Activated CD4-positive, alpha-beta T cell treated with anti-CD3 and anti-CD28 coated beads, Interleukin-2, amount 10 ng/mL, durations not matched to agents 7 days and 5 days (primary cell): ENCODE measurements around the gene BNC2. TPM values are rescaled to one million over a fixed set of nuclear protein-coding genes. Genes with fewer than 3 reads are reported as not detected.

Source experiments
- CTCF ChIA-PET: fragments of 350-600 bp; sonication (Branson Sonifier 250); formaldehyde crosslinking; loops from one replicate; lab custom pipeline; 2021; ENCODE audit warnings: antibody characterized with exemption; lab: Charles Lee
- POLR2A ChIA-PET: fragments of 350-600 bp; sonication (Branson Sonifier 250); formaldehyde crosslinking; loops from one replicate; lab custom pipeline; 2021; ENCODE audit warnings: antibody characterized with exemption; lab: Charles Lee
- DNase-seq: peaks from one replicate; pipeline ENCODE4 v3.0.0-alpha.2; 2020
- H3K27ac Mint-ChIP-seq: one replicate; pipeline ENCODE4 v1.8.0; 2021; ENCODE audit warnings: mild to moderate bottlenecking, moderate library complexity, mixed read lengths
- H3K27me3 Mint-ChIP-seq: one replicate; pipeline ENCODE4 v1.8.0; 2021; ENCODE audit warnings: mixed read lengths
- H3K36me3 Mint-ChIP-seq: one replicate; pipeline ENCODE4 v1.8.0; 2021; ENCODE audit warnings: low read depth, mixed read lengths
- H3K4me1 Mint-ChIP-seq: one replicate; pipeline ENCODE4 v1.8.0; 2021; ENCODE audit warnings: mixed read lengths
- H3K4me3 Mint-ChIP-seq: one replicate; pipeline ENCODE4 v1.8.0; 2021; ENCODE audit warnings: mild to moderate bottlenecking, moderate library complexity, mixed read lengths
- H3K9me3 Mint-ChIP-seq: one replicate; pipeline ENCODE4 v1.8.0; 2021; ENCODE audit warnings: mixed read lengths
- total RNA-seq, 2 experiments: library from RNA; stranded (reverse); gene quantifications; one replicate each; pipeline ENCODE4 v1.2.3, GENCODE V29; 2021

The BNC2 gene
- total RNA-seq, 2 experiments from 2014 or later, result not detected

- no peak for DNase-seq
- Mint-ChIP-seq H3K27ac (no peak overlapping the region), H3K27me3 (no peaks in the 10 kb centered on the region), H3K4me1 (no peaks in the 10 kb centered on the region), H3K9me3 (no peaks in the 10 kb centered on the region), H3K36me3 (no peaks in the 10 kb centered on the region), H3K4me3 (no peak overlapping the region)
- CTCF ChIA-PET, result no interaction called here
- POLR2A ChIA-PET, result no interaction called here
Measured at GRCh38 chr9:16532272-16532671, 338.2 kb downstream of the BNC2 start.

- ChIA-PET CTCF (no interaction called here), POLR2A (no interaction called here)
- Mint-ChIP-seq H3K4me1 (no peaks in the 10 kb centered on the region), H3K27me3 (no peaks in the 10 kb centered on the region), H3K36me3 (no peaks in the 10 kb centered on the region), H3K27ac (no peak overlapping the region), H3K4me3 (no peak overlapping the region), H3K9me3 (no peaks in the 10 kb centered on the region)
- no peak for DNase-seq
Measured at GRCh38 chr9:16530669-16531642, 339.5 kb downstream of the BNC2 start.

- CTCF ChIA-PET, result no interaction called here
- no peak for DNase-seq
- POLR2A ChIA-PET, result no interaction called here
- Mint-ChIP-seq H3K27me3 (no peaks in the 10 kb centered on the region), H3K4me3 (no peak overlapping the region), H3K36me3 (no peaks in the 10 kb centered on the region), H3K4me1 (no peaks in the 10 kb centered on the region), H3K27ac (no peak overlapping the region), H3K9me3 (no peaks in the 10 kb centered on the region)
Measured at GRCh38 chr9:16527573-16527972, 342.9 kb downstream of the BNC2 start.

- POLR2A ChIA-PET, result no interaction called here
- no peaks in the 10 kb centered on the region for H3K4me1 Mint-ChIP-seq
Measured at GRCh38 chr9:16526380-16526779, 344.1 kb downstream of the BNC2 start.

GRCh38 chr9:16524823-16525222 is 345.6 kb downstream of the BNC2 start:
- H3K27me3 Mint-ChIP-seq, result no peaks in the 10 kb centered on the region
- ChIA-PET CTCF (interaction anchor here (0.8 kb wide), 1 partner anchor 9 kb away, joined by 3 read pairs; no protein-coding TSS in a partner anchor), POLR2A (no interaction called here)

More at GRCh38 chr9:16526380-16526779, 344.1 kb downstream of the BNC2 start:
- Mint-ChIP-seq H3K36me3 (no peaks in the 10 kb centered on the region), H3K4me3 (no peak overlapping the region), H3K9me3 (no peaks in the 10 kb centered on the region), H3K27ac (no peak overlapping the region), H3K27me3 (no peaks in the 10 kb centered on the region)
- CTCF ChIA-PET, result no interaction called here
- no peak for DNase-seq

GRCh38 chr9:16524078-16524477 is 346.4 kb downstream of the BNC2 start:
- H3K36me3 Mint-ChIP-seq, result no peaks in the 10 kb centered on the region
- ChIA-PET CTCF (interaction anchor here (0.8 kb wide), 1 partner anchor 8 kb away, joined by 3 read pairs; no protein-coding TSS in a partner anchor), POLR2A (no interaction called here)
- no peak overlapping the region for H3K4me3 Mint-ChIP-seq
- H3K27me3 Mint-ChIP-seq, result no peaks in the 10 kb centered on the region
- H3K9me3 Mint-ChIP-seq, result no peaks in the 10 kb centered on the region
- no peak for DNase-seq
- H3K4me1 Mint-ChIP-seq, result no peaks in the 10 kb centered on the region
- H3K27ac Mint-ChIP-seq, result no peak overlapping the region

More at GRCh38 chr9:16524823-16525222, 345.6 kb downstream of the BNC2 start:
- no peaks in the 10 kb centered on the region for H3K36me3 Mint-ChIP-seq
- H3K27ac Mint-ChIP-seq, result no peak overlapping the region
- no peaks in the 10 kb centered on the region for H3K4me1 Mint-ChIP-seq
- no peak overlapping the region for H3K4me3 Mint-ChIP-seq
- DNase-seq, result no peak
- no peaks in the 10 kb centered on the region for H3K9me3 Mint-ChIP-seq

GRCh38 chr9:16521868-16522411 is 348.5 kb downstream of the BNC2 start:
- Mint-ChIP-seq H3K9me3 (no peaks in the 10 kb centered on the region), H3K4me3 (no peak overlapping the region), H3K27ac (no peak overlapping the region), H3K36me3 (no peaks in the 10 kb centered on the region), H3K27me3 (no peaks in the 10 kb centered on the region), H3K4me1 (no peaks in the 10 kb centered on the region)
- ChIA-PET POLR2A (no interaction called here), CTCF (no interaction called here)
- no peak for DNase-seq

- ChIA-PET CTCF (interaction anchor here (0.6 kb wide), 1 partner anchor 36 kb away, joined by 3 read pairs; no protein-coding TSS in a partner anchor), POLR2A (no interaction called here)
- H3K27ac Mint-ChIP-seq, result no peak overlapping the region
- H3K4me3 Mint-ChIP-seq, result no peak overlapping the region
- no peaks in the 10 kb centered on the region for H3K9me3 Mint-ChIP-seq
- no peaks in the 10 kb centered on the region for H3K36me3 Mint-ChIP-seq
- H3K27me3 Mint-ChIP-seq, result no peaks in the 10 kb centered on the region
- no peaks in the 10 kb centered on the region for H3K4me1 Mint-ChIP-seq
- no peak for DNase-seq
Measured at GRCh38 chr9:16519001-16519400, 351.5 kb downstream of the BNC2 start.

- Mint-ChIP-seq H3K36me3 (no peaks in the 10 kb centered on the region), H3K27ac (no peak overlapping the region), H3K4me1 (no peaks in the 10 kb centered on the region), H3K4me3 (no peak overlapping the region), H3K27me3 (no peaks in the 10 kb centered on the region), H3K9me3 (no peaks in the 10 kb centered on the region)
- POLR2A ChIA-PET, result no interaction called here
- CTCF ChIA-PET, result no interaction called here
- DNase-seq, result no peak
Measured at GRCh38 chr9:16516891-16517290, 353.6 kb downstream of the BNC2 start.

- no peak for DNase-seq
- Mint-ChIP-seq H3K27ac (no peak overlapping the region), H3K9me3 (no peaks in the 10 kb centered on the region), H3K36me3 (no peaks in the 10 kb centered on the region), H3K4me3 (no peak overlapping the region), H3K4me1 (no peaks in the 10 kb centered on the region), H3K27me3 (no peaks in the 10 kb centered on the region)
- ChIA-PET POLR2A (no interaction called here), CTCF (interaction anchor here (0.9 kb wide), 1 partner anchor 8 kb away, joined by 3 read pairs; no protein-coding TSS in a partner anchor)
Measured at GRCh38 chr9:16515879-16516301, 354.6 kb downstream of the BNC2 start.

GRCh38 chr9:16515207-16515606 is 355.3 kb downstream of the BNC2 start:
- CTCF ChIA-PET, result no interaction called here

GRCh38 chr9:16514131-16514530 is 356.3 kb downstream of the BNC2 start:
- H3K27me3 Mint-ChIP-seq, result no peaks in the 10 kb centered on the region
- ChIA-PET CTCF (no interaction called here), POLR2A (no interaction called here)
- H3K4me1 Mint-ChIP-seq, result no peaks in the 10 kb centered on the region
- H3K27ac Mint-ChIP-seq, result no peak overlapping the region
- no peaks in the 10 kb centered on the region for H3K36me3 Mint-ChIP-seq
- H3K4me3 Mint-ChIP-seq, result no peak overlapping the region
- H3K9me3 Mint-ChIP-seq, result no peaks in the 10 kb centered on the region
- DNase-seq, result no peak

More at GRCh38 chr9:16515207-16515606, 355.3 kb downstream of the BNC2 start:
- no peak overlapping the region for H3K27ac Mint-ChIP-seq
- POLR2A ChIA-PET, result no interaction called here
- H3K27me3 Mint-ChIP-seq, result no peaks in the 10 kb centered on the region
- no peak overlapping the region for H3K4me3 Mint-ChIP-seq
- no peak for DNase-seq
- no peaks in the 10 kb centered on the region for H3K9me3 Mint-ChIP-seq
- H3K36me3 Mint-ChIP-seq, result no peaks in the 10 kb centered on the region
- no peaks in the 10 kb centered on the region for H3K4me1 Mint-ChIP-seq

GRCh38 chr9:16512281-16512680 is 358.2 kb downstream of the BNC2 start:
- Mint-ChIP-seq H3K27ac (no peak overlapping the region), H3K4me3 (no peak overlapping the region), H3K36me3 (no peaks in the 10 kb centered on the region), H3K9me3 (no peaks in the 10 kb centered on the region), H3K27me3 (no peaks in the 10 kb centered on the region), H3K4me1 (no peaks in the 10 kb centered on the region)
- POLR2A ChIA-PET, result no interaction called here
- no peak for DNase-seq
- CTCF ChIA-PET, result no interaction called here
